Large intestine (tissue), 3 donors: ENCODE results near the gene HES4. TPM values are rescaled to one million over a fixed set of nuclear protein-coding genes. Genes with fewer than 3 reads are reported as not detected.

Source experiments
- DNase-seq, 2 donors: peaks; one replicate each; pipeline versions ENCODE4 v3.0.0 to v3.0.0-alpha.2; 2013
- H3K27ac ChIP-seq: one replicate; pipeline ENCODE4 v1.5.1; 2013; ENCODE audit warnings: low read length
- H3K27me3 ChIP-seq: 2 replicates; pipeline ENCODE4 v1.6.1; 2013; ENCODE audit warnings: low read length; ENCODE audit not compliant: control insufficient read depth, insufficient read depth
- H3K36me3 ChIP-seq: 2 replicates; pipeline ENCODE4 v1.6.1; 2013; ENCODE audit warnings: low read length; ENCODE audit not compliant: control insufficient read depth, insufficient read depth
- H3K4me1 ChIP-seq: one replicate; pipeline ENCODE4 v1.6.1; 2013; ENCODE audit warnings: low read length; ENCODE audit not compliant: control insufficient read depth, insufficient read depth
- H3K4me3 ChIP-seq: one replicate; pipeline ENCODE4 v1.5.1; 2013; ENCODE audit warnings: low read length
- H3K9me3 ChIP-seq: one replicate; pipeline ENCODE4 v1.6.1; 2013; ENCODE audit warnings: mild to moderate bottlenecking, low read depth, low read length, moderate library complexity; ENCODE audit not compliant: control insufficient read depth
- WGBS: methylation state at CpG from one replicate; pipeline ENCODE4 v1.1.5; 2013; ENCODE audit warnings: low lambda C conversion rate; ENCODE audit not compliant: insufficient coverage; 5-methylcytosine and 5-hydroxymethylcytosine counted together
- polyA plus RNA-seq: library from polyadenylated mRNA; unstranded; fragments of 120-200 nt; gene quantifications from one replicate; pipeline ENCODE4 v1.2.1, GENCODE V29; 2013

HES4 gene
- polyA plus RNA-seq, 1 donor = 10.7 TPM

DNA sequence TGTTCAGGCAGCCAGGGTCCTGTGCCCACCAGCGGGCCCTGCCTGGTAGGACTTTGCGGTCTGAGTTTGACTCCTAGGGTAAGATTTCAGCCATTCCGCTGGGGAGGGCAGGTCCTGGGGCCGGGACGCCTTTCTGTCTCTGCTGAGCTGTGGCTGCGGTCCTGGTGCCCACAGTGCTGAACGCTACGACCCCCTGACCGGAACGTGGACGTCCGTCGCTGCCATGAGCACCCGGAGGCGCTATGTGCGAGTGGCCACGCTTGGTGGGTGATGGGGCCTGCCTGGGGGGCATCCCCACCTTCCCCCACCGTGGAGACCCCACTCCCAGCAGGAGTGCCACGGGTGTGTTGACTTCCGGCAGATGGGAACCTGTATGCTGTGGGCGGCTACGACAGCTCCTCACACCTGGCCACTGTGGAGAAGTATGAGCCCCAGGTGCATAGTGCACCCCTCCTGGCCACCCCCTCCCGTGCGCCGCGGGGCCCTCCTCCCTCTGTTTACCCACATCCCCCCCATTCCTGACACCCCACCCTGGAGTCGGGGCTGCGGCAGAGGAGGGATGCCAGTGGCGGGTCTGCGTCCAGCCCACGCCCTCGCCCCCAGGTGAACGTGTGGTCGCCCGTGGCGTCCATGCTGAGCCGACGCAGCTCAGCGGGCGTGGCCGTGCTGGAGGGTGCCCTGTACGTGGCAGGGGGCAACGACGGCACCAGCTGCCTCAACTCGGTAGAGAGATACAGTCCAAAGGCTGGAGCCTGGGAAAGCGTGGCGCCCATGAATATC is 36.0 kb downstream of the HES4 start:
- Histone ChIP-seq H3K36me3 (no peaks in the 10 kb centered on the region), H3K4me3 (no peak overlapping the region), H3K9me3 (peaks cover 27% of the 10 kb centered on the region), H3K27me3 (peaks cover 42% of the 10 kb centered on the region), H3K4me1 (peaks cover 25% of the 10 kb centered on the region), H3K27ac (no peak overlapping the region)
- DNase-seq = no peak
- no CpG with 5 or more reads among the region's 47 CpGs for WGBS

DNA sequence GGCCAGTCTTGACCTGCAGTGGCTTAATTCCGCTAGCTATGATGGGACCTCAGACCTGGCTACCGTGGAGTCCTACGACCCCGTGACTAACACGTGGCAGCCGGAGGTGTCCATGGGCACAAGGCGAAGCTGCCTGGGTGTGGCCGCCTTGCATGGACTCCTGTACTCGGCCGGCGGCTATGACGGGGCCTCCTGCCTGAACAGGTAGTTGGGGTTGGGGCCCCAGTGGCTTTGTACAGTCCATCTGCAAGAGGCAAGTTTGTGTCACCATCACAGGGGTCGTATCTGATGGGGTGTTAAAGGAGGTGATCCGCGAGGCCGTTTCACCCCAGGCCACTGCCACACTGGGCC is 36.6 kb downstream of the HES4 start:
- Histone ChIP-seq H3K27me3 (peaks cover 35% of the 10 kb centered on the region), H3K4me3 (no peak overlapping the region), H3K4me1 (peaks cover 25% of the 10 kb centered on the region), H3K36me3 (no peaks in the 10 kb centered on the region), H3K9me3 (peaks cover 27% of the 10 kb centered on the region), H3K27ac (no peak overlapping the region)
- no CpG with 5 or more reads among the region's 16 CpGs for WGBS
- peak in 1 of 2 donors; percentile 82 for DNase-seq

DNA sequence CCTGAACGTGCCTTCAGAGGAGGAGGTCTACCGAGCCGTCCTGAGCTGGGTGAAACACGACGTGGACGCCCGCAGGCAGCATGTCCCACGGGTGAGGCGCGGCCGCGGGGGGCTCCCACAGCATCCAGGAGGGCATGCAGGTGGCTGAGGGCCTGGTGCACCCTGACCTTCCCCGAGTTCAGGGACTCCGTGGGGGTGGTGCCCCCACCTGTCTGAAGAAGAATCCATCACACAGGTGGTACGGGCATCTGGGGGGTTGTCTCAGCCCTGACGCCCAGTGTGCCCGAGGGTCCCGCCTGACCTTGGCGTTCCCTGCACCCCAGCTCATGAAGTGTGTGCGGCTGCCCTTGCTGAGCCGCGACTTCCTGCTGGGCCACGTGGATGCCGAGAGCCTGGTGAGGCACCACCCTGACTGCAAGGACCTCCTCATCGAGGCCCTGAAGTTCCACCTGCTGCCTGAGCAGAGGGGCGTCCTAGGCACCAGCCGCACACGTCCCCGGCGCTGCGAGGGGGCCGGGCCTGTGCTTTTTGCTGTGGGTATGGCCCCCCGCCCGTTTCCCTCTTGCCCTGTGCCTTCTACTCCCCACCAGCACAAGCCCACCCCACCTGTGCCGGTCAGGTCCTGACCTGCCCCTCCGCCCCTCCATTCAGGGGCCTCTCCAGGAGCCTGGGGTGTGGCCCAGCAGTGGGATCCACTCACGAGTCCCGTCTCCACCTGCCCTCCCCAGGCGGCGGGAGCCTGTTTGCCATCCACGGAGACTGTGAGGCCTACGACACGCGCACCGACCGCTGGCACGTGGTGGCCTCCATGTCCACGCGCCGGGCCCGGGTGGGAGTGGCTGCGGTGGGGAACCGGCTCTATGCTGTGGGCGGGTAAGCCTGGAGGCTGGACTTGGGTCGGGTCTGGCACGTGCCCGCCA is 37.3 kb downstream of the HES4 start:
- Histone ChIP-seq H3K4me1 (peaks cover 28% of the 10 kb centered on the region), H3K9me3 (peaks cover 26% of the 10 kb centered on the region), H3K27me3 (peaks cover 29% of the 10 kb centered on the region), H3K36me3 (no peaks in the 10 kb centered on the region), H3K4me3 (no peak overlapping the region), H3K27ac (no peak overlapping the region)
- WGBS = no CpG with 5 or more reads among the region's 57 CpGs
- DNase-seq = no peak

DNA sequence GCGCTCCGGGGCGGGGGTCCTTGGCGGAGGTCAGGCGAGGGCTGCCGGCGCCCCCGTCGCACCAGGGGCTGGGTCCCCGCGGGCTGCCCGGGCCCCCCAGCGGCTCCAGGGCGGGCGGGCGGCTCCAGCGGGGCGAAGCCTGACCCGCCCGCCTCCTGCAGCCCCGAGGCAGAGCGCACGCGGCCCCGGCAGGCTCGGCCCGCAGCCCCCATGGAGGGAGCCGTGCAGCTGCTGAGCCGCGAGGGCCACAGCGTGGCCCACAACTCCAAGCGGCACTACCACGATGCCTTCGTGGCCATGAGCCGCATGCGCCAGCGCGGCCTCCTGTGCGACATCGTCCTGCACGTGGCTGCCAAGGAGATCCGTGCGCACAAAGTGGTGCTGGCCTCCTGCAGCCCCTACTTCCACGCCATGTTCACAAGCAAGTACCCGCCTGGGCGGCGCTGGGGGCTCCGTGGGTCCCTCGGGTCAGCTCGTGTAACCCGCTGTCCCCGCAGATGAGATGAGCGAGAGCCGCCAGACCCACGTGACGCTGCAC is 38.7 kb downstream of the HES4 start:
- WGBS = no CpG with 5 or more reads among the region's 56 CpGs
- H3K9me3 ChIP-seq = peaks cover 19% of the 10 kb centered on the region
- H3K36me3 ChIP-seq = peaks cover 9% of the 10 kb centered on the region
- DNase-seq = no peak
- H3K27me3 ChIP-seq = peaks cover 15% of the 10 kb centered on the region
- peaks cover 26% of the 10 kb centered on the region for H3K4me1 ChIP-seq
- H3K4me3 ChIP-seq = peak overlapping the region; percentile 13
- no peak overlapping the region for H3K27ac ChIP-seq

DNA sequence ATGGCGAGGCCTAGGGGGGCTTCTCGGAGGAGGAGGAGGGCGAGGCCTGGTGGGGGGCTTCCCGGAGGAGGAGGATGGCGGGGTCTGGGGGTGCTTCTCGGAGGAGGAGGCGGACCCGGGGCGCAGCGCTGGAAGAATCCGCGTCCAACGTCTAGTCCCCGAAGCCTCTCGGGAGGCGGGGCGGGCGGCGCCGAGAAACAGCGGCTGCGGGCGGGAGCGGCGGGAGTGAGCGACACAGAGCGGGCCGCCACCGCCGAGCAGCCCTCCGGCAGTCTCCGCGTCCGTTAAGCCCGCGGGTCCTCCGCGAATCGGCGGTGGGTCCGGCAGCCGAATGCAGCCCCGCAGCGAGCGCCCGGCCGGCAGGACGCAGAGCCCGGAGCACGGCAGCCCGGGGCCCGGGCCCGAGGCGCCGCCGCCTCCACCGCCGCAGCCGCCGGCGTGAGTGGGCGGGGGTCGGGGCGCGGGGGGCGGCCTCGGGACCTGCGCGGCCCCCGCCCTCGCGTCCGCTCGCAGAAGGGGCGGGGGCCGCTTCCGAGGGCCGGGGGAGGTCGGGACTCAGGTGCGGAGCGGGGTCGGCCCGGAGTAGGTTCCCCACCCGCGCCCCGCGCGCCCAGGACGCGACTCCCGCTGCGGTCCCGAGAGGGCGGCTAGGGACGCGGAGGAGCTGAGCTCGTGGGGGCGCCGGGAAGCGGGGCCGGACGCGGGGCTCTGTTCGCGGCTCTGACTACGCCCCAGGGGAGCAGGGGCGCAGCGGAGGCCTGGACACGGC is 39.4 kb downstream of the HES4 start, which contains the start of gene KLHL17:
KLHL17 (plus strand) TSS at position 222 of the 769 bp plus-strand sequence; CDS start at position 332, 110 bp downstream.
- no peak within 1 kb of the TSS for H3K27ac ChIP-seq
- WGBS = no CpG with 5 or more reads among the region's 109 CpGs

DNA sequence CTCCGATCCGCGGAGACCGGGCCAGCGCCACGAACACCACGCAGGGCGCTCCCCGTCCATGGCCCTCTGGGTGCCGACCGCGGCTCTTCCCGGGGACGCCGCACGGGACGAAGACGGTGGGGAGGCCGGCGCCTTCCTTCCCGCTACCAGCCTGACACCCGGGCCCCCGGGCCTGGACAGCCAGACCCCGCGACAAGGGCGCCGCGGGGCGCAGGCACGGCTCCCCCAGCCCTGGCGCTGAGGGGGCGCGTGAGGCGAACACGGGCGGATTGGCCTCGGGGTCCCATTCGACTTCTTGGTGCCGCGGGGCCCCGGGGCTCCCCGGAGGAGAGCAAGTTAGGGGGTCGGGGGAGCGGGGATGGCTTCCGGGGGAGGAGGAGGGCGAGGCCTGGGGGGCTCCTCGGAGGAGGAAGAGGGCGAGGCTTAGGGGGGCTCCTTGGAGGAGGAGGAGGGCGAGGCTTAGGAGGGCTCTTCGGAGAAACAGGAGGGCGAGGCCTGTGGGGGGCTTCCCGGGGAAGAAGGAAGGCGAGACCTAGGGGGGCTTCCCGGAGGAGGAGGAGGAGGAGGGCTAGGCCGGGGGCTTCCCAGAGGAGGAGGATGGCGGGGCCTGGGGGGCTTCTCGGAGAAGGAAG is 40.0 kb downstream of the HES4 start:
- H3K4me1 ChIP-seq = peaks cover 20% of the 10 kb centered on the region
- no CpG with 5 or more reads among the region's 57 CpGs for WGBS
- peak overlapping the region; percentile 23 for H3K4me3 ChIP-seq
- H3K27ac ChIP-seq = no peak overlapping the region
- peaks cover 22% of the 10 kb centered on the region for H3K36me3 ChIP-seq
- peaks cover 19% of the 10 kb centered on the region for H3K9me3 ChIP-seq
- DNase-seq = no peak
- peaks cover 10% of the 10 kb centered on the region for H3K27me3 ChIP-seq

More for the DNA sequence above, 39.4 kb downstream of the HES4 start, which contains the start of gene KLHL17:
- H3K9me3 ChIP-seq = peaks cover 19% of the 10 kb centered on the region
- peaks cover 10% of the 10 kb centered on the region for H3K27me3 ChIP-seq
- peaks cover 15% of the 10 kb centered on the region for H3K36me3 ChIP-seq
- H3K4me1 ChIP-seq = peaks cover 20% of the 10 kb centered on the region
- peak within 1 kb of the TSS; percentile 23 for H3K4me3 ChIP-seq
- DNase-seq = peak in 1 of 2 donors; percentile 64

DNA sequence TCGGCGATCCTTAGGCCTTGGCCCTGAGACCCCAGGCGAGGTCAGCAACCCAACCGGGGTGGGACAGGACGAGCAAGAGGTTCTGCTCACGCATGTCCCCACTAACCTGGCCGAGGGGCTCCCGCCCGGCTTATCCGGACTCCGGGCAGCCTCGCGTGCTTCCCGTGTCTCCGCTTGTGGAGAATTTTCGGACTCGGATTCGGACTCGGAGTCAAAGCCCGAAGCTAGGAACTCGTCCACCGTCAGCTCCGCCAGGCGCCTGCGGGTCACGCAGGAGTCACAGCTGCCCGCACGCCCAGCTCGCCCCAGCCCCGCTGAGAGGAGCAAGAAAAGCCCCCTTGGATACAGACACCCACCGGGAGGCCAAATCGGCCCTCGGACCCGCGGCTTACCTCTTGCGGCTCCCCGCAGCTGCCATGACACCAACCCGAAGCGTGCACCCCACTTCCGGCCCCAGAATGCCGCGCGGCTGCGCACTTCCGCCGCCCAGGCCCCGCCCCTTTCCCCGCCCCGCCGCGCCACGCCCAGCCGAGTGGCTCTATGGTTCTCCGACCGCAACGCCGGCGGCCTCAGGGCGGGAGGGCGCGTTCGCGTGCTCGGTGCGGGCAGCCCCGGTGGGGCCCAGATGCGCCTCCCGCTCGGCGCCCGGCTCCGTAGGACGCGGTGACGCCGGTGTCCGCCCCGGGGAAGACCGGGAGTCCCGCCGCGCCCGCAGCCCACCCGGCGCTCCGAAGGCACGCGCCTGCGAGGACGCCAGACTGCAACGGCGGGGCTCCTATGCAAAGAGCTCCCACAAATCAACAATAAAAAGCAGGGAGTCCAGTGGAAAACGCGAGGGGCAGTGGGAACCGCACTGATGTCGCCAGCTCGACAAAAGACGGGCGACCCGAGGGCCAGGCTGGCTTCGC is 40.8 kb downstream of the HES4 start, which contains the start of gene NOC2L:
NOC2L (minus strand) TSS at position 434 of the 908 bp plus-strand sequence; CDS start at position 418, 16 bp downstream.
- peaks cover 20% of the 10 kb centered on the region for H3K4me1 ChIP-seq
- no peak within 1 kb of the TSS for H3K27ac ChIP-seq
- H3K9me3 ChIP-seq = peaks cover 19% of the 10 kb centered on the region
- DNase-seq = peak; percentile 81 to 90
- no CpG with 5 or more reads among the region's 101 CpGs for WGBS
- peaks cover 30% of the 10 kb centered on the region for H3K36me3 ChIP-seq
- peak within 1 kb of the TSS; percentile 98 for H3K4me3 ChIP-seq
- H3K27me3 ChIP-seq = peaks cover 10% of the 10 kb centered on the region

DNA sequence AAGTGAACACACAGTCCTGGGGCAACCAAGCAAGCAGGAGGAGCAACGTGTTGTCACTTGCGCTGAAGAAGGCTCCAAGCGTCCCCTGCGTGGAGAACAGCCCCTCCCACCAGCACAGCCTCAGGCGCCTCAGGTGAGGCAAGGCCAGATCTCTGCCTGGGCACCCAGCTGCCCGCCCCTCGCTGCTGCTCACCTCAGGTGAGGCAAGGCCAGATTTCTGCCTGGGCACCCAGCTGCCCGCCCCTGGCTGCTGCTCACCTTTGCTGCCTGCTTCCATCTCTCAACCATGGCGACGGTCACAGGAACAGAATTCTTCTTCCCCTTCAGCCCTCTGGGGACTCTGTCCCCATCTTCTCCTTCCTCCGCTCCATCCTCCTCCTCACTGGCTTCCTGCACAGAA is 43.3 kb downstream of the HES4 start:
- Histone ChIP-seq H3K4me1 (peaks cover 11% of the 10 kb centered on the region), H3K27me3 (peaks cover 10% of the 10 kb centered on the region), H3K4me3 (no peak overlapping the region), H3K9me3 (peaks cover 4% of the 10 kb centered on the region), H3K27ac (no peak overlapping the region), H3K36me3 (peaks cover 54% of the 10 kb centered on the region)
- WGBS = no CpG with 5 or more reads among the region's 11 CpGs
- no peak for DNase-seq

DNA sequence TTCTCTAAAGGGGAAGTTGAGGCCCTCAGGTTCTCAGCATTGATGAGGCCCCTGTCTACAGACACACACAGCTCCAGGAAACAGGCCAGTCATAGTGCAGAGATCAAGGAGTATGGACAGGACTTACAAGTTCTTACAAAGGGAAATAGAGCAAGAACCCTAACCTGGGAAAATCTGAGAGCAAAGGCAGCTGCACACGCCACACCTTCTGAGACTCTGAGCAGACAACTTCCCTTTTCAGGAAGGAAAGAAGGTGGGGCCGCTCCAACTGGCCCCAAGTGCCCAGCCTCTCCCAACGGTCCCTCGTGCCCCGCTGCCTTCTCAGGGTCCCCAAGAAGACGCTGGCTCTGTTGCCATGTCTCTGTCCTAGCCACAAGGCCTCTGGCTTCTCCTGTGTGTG is 44.4 kb downstream of the HES4 start:
- peaks cover 65% of the 10 kb centered on the region for H3K36me3 ChIP-seq
- WGBS = no CpG with 5 or more reads among the region's 6 CpGs
- H3K27me3 ChIP-seq = peaks cover 5% of the 10 kb centered on the region
- H3K4me1 ChIP-seq = peaks cover 8% of the 10 kb centered on the region
- H3K9me3 ChIP-seq = no peaks in the 10 kb centered on the region
- H3K4me3 ChIP-seq = no peak overlapping the region
- no peak for DNase-seq
- no peak overlapping the region for H3K27ac ChIP-seq
